GM21447 (cell line): Measurements from ENCODE around the gene RASAL1.
A peak's percentile ranks its signal among the peaks of the same experiment; 100 is the strongest.

Experiments used
- ATAC-seq: cut with Tn5 transposase; IDR thresholded peaks from one replicate; pipeline ENCODE4 v1.9.1; 2021; ENCODE audit not compliant: unreplicated experiment

RASAL1 gene

GRCh38 chr12:113162102-113163029 is 26.8 kb upstream of the RASAL1 start:
- no peak for ATAC-seq

GRCh38 chr12:113161415-113162016 is 26.0 kb upstream of the RASAL1 start:
- no peak for ATAC-seq

DNA sequence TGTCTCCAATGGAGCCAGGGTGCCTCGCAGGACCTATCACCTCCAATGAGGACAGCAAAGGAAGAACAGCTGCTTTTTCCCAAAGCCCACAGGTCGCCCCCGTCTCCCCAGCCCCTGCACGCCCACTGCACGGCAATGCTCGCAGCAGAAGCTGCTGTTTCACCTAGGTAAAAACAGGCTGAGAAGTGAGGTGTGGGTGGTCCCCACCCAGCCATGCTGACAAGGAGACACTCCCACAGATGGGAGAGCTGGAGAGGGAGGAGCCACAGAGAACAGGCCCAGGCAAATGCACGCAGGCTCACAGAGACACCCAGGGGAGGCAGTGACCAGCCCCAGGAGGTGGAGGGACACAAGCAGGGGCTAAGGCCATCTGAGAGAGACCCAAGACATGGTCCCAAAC is 24.4 kb upstream of the RASAL1 start:
- ATAC-seq, result no peak

DNA sequence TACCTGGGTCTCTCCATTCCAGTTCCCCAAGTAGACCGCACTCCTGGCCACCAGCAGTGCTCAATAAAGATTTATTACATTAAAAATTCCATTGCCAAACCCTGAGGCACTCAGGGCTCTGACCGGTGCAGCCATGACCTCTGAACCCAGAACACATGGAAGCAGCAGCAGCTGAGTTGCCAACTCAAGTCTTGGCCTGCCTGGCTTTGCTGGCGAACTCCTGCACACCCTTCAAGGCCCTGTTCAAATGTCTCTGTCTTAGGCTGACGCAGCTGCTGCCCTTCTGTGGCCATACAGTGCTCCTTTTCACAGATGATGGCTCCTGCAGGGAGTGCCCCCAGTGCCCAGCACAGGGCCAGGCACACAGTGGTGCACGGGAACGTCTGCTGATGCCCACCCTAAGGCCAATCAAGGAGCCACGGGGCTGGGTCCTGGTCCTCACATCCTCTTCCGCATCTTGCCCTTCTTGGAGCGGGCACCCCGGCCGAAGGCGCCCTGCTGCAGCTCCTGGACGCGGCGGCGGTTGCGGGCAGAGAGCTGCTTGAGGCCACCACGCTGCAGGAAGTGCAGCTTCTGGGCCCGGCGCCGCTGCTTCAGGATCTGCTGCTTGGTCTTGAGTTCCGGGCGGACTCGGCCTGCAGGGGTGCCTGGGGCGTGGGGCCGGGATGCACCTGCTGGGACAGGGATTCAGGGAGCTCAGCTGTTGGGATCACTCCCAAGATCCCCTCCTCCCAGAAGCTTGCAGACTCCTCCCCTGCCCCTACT is 23.1 kb upstream of the RASAL1 start:
- ATAC-seq, result no peak

GRCh38 chr12:113157218-113157859 is 21.8 kb upstream of the RASAL1 start:
- no peak for ATAC-seq

DNA sequence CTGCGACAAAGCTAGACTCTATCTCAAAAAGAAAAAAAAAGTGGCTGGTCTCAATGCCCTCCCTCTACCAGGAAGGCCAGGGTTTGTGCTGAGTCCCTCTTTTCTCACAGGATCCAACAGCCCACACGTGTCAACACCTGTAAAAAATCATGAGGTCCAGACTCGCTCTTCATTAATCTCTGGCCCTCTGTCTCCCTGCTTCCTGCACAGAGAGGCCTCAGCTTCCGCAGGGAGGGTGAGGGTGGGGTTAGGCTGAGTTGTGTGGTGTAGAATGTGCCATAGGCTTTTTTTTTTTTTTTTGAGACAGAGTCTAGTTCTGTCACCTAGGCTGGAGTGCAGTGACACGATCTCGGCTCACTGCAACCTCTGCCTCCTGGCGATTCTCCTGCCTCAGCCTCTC is 20.1 kb upstream of the RASAL1 start:
- ATAC-seq, result no peak

DNA sequence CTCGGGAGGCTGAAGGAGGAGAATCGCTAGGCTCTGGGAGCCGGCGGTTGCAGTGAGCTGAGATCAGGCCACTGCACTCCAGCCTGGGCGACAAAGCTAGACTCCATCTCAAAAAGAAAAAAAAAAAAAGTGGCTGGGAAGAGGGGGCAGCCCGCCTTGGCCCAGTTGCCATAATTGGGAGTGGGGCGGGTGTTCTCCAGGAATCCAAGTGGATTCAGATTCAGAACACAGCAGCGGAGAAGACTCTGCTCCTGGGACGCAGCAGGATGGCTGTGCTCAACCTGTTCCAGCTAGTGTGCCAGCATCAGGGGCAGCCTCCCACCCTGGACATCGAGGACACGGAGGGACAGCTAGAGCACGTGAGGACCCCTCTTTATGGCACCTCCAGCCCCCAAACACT is 19.5 kb upstream of the RASAL1 start:
- ATAC-seq, result no peak

- ATAC-seq, result no peak
Observed at GRCh38 chr12:113154351-113154973, 18.9 kb upstream of the RASAL1 start.

DNA sequence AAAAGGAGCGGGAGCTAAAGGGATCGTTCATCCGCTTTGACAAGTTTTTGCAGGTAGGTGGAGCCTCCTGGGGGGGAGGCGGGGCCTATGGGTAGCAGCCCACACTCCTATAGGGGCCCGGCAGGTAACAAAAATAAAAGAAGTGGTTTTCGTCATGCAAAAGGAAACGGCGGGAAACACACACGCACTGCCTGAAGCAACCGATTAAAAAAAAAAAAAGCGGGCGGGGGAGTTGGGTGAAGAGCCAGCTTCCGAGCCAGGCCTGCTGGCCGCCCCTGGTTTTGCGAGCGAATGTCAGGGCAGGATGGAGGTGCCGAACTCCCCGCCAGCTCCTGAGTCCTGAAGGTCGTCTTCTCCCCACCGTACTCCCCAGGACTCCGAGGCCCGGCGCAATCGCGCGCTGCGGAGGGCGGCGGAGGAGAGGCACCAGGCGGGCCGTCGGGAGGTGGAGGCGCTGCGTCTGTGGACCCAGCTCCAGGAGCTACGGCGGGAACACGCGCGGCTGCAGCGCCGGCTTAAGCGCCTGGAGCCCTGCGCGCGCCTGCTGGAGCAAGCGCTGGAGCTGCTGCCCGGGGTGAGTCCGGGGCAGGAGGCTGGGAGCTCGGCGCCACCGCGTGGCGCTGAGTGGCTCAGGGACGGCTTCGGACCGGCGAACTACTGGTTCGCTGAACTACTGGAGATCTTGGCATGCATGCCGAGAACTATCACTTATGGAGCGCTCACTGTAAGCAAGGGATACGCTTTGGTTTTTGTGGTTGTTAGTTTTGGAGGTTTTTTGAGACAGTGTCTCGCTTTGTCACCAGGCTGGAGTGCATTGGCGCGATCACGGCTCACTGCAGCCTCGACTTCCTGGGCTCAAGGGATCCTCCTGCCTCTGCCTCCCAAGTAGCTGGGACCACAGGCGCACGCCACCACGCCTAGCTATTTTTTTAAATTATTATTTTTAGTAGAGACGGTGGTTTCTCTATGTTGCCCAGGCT is 17.6 kb upstream of the RASAL1 start:
- ATAC-seq, result peak; percentile 61

DNA sequence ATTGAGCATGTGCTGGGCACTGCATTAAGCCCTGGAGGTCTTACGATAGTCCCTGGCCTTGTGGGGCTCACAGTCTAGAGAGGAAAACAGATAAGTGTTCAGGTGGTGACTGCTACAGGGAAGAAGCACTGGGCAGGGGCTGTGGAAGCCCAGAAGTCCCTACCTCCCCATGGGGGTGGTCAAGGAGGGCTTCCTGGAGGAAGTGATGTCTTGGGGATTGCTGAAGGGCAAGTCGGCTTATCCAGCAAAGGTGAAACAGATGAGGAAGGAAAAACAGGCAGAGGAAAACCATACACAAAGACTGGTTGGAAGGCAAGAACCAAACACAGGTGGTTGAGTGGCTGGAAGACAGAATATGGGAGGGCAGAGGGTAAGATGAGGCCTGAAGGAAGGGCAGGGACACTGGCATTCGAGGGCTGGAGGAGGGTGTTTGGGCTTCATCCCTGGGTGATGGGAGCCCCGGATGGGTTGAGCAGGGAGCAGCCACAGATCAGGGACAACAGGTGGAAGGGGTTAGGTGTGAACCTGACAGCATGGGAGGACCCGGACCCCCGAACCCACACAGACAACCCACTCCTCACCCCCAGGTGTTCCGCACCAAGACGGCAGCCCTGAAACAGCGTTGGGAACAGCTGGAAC is 16.8 kb upstream of the RASAL1 start:
- ATAC-seq, result no peak

DNA sequence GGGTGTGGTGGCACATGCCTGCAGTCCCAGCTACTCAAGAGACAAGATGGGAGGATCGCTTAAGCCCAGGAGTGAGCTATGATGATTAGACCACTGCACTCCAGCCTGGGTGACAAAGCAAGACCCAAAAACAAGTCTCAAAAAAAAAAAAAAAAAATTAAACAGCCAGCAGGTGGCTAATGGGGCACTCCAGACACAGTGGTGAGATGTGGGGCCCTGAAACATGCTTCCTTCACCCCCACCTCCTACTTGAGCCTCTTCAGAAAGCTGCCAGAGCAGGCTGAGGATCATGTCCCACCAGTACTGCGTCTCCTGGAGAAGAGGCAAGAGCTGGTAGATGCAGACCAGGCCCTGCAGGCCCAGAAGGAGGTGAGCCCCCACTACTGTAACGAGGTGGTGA is 16.1 kb upstream of the RASAL1 start:
- no peak for ATAC-seq

DNA sequence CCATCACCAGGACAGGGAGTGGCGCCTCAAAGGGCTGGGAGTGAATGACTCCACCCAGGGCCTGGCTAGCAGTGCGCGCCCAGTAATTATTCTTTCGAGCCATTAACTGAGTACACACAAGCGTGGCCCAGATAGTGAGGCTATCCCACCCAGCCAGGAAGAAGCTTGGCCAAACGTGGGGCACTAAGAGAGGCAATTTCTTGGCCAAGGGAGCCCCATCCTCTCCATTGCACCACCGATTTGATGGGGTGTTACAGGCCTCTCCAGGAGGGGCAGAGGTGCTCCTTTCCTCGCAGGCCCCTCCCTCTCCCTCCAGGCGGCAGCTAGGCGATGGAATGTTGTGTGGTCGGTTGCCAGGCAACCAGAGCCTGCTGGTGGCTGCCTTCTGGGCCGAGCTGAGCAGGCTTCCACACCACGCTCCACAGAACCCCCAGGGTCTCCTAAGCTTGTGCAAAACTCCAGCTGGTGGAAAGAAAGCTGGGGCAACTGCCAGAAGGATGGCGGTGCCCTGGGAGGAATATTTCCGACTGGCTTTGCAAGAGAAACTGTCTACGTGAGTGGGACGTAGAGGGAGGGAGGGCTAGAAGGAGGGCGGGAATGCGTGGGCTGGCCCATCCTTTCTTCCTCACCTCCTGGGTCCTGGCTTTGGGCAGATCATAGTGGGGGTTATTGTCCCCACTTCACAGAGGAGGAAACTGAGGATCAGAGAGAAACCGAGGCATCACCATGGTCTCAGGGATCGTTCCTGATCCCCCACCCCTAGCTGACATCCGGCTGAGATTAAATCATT is 14.0 kb upstream of the RASAL1 start, which contains the start of gene CFAP73:
CFAP73 (plus strand) TSS at position 364 of the 790 bp plus-strand sequence; CDS start at position 498, 134 bp downstream.
- ATAC-seq, result no peak

GRCh38 chr12:113146999-113147398 is 11.4 kb upstream of the RASAL1 start:
- no peak for ATAC-seq

- ATAC-seq, result no peak
Observed at GRCh38 chr12:113145720-113146551, 10.4 kb upstream of the RASAL1 start.

DNA sequence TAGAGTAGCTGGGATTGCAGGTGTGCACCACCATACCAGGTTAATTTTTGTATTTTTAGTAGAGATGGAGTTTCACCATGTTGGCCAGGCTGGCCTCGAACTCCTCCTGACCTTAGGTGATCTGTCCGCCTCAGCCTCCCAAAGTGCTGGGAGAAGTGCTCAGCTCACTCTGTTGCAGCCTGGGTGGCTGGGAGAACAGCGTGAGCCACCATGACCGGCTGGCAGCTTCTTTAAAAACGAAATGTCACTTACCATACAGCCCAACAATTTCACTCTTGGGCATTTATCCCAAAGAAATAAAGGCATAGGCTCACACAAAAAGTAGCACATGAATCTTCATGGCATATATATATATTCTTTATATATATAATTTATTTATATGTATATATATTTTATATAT is 9.2 kb upstream of the RASAL1 start:
- ATAC-seq, result no peak

GRCh38 chr12:113143959-113144358 is 8.4 kb upstream of the RASAL1 start:
- ATAC-seq, result no peak

- no peak for ATAC-seq
Observed at GRCh38 chr12:113142886-113143332, 7.3 kb upstream of the RASAL1 start.
